DMS53 treated with DMSO at 0.1 percent for 48 hours (cell line): ENCODE data around the gene KIF22.

ENCODE experiments used
- DNase-seq: peaks from one replicate; lab custom pipeline; 2025; ENCODE audit not compliant: unreplicated experiment; lab: John Stamatoyannopoulos, UW

The KIF22 gene

DNA sequence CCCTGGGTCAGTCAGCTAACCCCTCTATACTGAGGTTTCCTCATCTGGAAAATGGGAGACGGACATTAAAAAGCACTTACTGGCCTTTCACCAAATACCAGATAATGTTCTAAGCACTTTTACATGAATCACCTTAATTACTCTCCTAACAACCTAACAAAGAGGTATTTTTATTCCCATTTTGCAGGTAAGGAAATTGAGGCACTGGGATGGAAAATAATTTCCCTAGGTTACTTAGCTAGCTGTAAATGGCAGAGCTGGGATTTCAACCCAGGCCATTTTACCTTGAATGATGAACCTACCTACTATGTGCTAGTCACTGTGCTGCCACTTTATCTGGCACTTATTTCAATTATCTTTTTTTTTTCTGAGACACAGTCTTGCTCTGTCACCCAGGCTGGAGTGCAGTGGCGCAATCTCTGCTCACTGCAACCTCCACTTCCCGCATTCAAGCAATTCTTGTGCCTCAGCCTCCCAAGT is 3.7 kb downstream of the KIF22 start:
- DNase-seq, result no peak

DNA sequence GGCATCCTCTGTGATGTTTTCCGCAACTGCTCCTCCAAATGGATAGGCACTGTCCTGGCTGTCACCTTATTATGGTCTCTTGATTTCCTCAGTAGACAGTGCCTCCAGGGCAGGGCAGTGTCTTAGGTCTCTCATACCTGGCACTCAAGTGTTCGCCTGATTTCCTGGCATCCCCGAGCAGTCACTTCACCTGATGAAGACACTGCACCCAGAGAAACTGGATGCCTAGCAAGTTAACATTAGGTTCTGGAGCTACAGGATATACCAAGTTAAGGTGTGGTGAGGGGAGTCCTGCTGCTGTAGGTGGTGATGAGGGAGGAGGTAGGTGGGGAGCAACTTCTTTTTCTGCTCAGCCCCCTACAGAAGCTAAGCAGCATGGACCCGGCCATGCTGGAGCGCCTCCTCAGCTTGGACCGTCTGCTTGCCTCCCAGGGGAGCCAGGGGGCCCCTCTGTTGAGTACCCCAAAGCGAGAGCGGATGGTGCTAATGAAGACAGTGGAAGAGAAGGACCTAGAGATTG is 11.9 kb downstream of the KIF22 start:
- DNase-seq, result no peak

- no peak for DNase-seq
Measured at GRCh38 chr16:29804020-29804419, 13.5 kb downstream of the KIF22 start.

DNA sequence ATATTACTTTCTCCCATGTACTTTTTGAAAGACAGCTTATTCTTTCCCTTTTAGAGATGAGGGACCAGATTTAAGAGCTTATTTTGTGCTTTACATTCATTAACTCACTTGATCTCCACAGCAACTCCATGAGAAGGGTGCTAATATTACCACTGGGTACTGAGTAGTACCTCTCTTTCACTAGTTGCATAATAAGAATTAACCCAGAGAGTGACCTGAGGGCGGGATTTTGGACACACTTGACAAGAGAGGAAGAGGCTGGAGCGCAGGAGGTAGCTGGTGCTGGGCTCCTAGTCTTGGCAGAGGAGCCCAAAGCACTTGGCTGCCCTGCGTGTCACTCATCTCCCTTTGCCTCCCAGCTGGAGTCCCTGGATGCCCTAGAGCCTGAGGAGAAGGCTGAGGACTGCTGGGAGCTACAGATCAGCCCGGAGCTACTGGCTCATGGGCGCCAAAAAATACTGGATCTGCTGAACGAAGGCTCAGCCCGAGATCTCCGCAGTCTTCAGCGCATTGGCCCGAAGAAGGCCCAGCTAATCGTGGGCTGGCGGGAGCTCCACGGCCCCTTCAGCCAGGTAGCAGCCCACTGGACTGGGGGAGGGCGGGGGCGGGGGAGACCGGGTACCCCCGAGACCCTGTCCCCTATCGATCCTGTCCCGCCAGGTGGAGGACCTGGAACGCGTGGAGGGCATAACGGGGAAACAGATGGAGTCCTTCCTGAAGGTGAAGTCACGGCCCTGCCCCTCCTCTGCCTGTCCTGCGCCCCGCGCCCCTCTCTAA is 14.1 kb downstream of the KIF22 start:
- no peak for DNase-seq

GRCh38 chr16:29805232-29806098 is 14.9 kb downstream of the KIF22 start:
- DNase-seq, result peak; percentile 80

DNA sequence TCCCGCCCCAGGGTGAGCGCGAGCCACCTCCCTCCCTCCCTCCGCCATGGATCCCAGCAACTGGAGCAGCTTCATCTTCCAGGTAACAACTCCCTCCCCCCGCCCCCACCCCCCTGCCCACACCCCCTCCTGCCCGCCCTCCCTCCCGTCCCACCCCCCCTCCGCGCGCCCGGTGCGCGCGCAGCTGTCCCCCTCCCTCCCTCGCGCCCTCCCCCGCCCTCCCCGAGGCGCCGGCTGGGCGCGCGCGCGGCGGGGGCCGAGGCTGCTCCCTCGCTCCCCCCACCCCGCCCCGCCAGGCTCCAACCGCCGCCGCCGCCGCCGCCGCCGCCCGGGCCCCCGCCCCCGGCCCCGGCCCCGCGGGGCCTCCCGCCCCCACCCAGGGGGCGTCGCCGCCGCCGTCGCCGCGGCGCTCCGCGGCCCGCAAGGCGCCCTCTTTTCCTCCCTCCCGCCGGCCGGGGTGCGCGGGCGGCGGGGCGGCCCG is 15.6 kb downstream of the KIF22 start, which contains the start of gene MAZ:
MAZ (plus strand) TSS at position 431 of the 481 bp plus-strand sequence. CDS start 173 bp downstream, outside the sequence.
- no peak for DNase-seq

DNA sequence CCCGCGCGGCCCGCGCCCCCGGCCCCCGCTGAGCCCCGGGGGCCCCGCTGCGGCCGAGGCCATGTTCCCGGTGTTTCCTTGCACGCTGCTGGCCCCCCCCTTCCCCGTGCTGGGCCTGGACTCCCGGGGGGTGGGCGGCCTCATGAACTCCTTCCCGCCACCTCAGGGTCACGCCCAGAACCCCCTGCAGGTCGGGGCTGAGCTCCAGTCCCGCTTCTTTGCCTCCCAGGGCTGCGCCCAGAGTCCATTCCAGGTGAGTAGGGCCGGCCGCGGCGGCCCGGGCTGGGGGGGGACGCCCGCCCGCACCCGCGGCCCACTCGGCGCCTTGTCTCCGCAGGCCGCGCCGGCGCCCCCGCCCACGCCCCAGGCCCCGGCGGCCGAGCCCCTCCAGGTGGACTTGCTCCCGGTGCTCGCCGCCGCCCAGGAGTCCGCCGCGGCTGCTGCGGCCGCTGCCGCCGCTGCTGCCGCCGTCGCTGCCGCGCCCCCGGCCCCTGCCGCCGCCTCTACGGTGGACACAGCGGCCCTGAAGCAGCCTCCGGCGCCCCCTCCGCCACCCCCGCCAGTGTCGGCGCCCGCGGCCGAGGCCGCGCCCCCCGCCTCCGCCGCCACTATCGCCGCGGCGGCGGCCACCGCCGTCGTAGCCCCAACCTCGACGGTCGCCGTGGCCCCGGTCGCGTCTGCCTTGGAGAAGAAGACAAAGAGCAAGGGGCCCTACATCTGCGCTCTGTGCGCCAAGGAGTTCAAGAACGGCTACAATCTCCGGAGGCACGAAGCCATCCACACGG is 16.3 kb downstream of the KIF22 start:
- no peak for DNase-seq

- peak; percentile 73 for DNase-seq
Measured at GRCh38 chr16:29807426-29808218, 17.1 kb downstream of the KIF22 start.

DNA sequence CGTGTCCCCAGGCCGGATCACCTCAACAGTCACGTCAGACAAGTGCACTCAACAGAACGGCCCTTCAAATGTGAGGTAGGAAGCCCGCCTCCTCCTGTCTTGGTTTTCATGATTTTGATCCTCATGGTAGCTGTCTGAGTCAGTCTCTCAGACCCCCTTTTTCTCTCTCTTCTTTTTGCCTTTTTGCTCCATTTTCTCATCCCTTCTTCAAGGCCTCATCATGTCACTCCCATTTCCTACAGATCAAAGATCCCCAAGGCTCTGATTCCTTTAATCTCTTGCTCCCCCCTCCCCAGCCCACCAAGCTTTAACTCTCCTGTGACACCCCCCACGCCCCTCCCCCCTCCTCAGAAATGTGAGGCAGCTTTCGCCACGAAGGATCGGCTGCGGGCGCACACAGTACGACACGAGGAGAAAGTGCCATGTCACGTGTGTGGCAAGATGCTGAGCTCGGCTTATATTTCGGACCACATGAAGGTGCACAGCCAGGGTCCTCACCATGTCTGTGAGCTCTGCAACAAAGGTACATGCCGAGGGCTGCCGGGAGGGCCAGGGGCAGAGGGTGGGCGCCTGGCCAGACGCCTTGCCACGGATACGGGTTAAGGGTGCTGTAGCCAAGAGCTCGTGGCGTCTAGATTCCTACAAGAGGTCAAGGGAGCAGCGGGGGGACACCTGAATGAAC is 17.8 kb downstream of the KIF22 start:
- DNase-seq, result no peak

GRCh38 chr16:29809031-29809747 is 18.6 kb downstream of the KIF22 start:
- DNase-seq, result no peak

DNA sequence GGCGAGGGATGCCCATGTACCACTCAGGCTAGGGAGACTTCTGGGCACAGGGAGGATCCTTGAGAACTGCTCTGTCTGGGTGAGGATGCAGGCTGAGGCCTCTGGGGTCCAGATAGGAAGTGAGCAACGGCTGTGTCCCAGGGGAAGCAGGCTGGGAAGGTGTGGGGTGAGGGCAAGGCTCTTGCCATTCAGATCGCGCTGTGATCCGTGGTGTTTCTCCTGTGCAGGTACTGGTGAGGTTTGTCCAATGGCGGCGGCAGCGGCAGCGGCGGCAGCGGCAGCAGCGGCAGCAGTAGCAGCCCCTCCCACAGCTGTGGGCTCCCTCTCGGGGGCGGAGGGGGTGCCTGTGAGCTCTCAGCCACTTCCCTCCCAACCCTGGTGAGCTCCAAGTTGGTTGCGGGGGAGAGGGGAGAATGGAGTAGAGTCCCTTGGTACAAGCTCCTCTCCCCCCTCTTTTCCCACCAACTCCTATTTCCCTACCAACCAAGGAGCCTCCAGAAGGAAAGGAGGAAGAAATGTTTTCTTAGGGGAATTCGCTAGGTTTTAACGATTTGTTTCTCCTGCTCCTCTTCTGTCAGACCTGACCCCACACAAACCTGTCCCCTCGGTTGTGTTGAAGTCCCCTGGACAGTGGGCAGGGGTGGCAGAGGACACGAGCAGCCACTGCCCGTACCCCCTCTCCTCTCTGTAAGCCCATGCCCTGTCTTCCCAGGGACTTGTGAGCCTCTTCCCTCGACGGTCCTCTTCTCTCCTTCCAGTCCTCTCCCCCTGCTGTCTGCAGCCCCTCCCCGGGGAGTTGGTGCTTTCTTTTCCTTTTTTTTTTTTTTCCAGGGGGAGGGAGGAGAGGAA is 19.5 kb downstream of the KIF22 start:
- DNase-seq, result no peak

GRCh38 chr16:29810699-29811169 is 20.2 kb downstream of the KIF22 start:
- DNase-seq, result no peak

GRCh38 chr16:29811170-29811895 is 20.8 kb downstream of the KIF22 start:
- peak; percentile 69 for DNase-seq

GRCh38 chr16:29811896-29812665 is 21.5 kb downstream of the KIF22 start, which contains the start of gene PRRT2:
Gene PRRT2 (plus strand): TSS chr16:29812193. CDS start chr16:29813055, 862 bp downstream.
- no peak for DNase-seq

DNA sequence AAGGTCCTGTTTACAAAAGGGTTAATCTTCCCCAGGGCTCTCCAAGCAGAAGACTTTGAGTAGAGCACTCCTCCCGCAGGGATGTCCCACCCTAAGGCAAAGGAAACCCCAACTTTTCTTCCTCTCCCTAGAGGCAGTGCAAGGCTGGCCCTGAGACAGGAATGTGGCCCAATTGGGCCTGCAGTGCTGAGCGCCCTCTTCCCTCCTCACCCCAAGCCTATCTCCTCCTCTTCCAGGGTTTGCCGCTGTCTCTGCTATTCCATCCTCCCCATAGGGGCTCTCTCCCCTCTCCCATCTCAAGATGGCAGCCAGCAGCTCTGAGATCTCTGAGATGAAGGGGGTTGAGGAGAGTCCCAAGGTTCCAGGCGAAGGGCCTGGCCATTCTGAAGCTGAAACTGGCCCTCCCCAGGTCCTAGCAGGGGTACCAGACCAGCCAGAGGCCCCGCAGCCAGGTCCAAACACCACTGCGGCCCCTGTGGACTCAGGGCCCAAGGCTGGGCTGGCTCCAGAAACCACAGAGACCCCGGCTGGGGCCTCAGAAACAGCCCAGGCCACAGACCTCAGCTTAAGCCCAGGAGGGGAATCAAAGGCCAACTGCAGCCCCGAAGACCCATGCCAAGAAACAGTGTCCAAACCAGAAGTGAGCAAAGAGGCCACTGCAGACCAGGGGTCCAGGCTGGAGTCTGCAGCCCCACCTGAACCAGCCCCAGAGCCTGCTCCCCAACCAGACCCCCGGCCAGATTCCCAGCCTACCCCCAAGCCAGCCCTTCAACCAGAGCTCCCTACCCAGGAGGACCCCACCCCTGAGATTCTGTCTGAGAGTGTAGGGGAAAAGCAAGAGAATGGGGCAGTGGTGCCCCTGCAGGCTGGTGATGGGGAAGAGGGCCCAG is 22.4 kb downstream of the KIF22 start:
- no peak for DNase-seq
